Measurements from ENCODE around the gene KBTBD3. TPM values are rescaled to one million over a fixed set of nuclear protein-coding genes. Genes with fewer than 3 reads are reported as not detected.

Gene KBTBD3
- total and polyA plus RNA-seq, 2 of the 4 experiments (the other 2 are of a cell fraction) = 1.6 to 1.7 TPM

DNA sequence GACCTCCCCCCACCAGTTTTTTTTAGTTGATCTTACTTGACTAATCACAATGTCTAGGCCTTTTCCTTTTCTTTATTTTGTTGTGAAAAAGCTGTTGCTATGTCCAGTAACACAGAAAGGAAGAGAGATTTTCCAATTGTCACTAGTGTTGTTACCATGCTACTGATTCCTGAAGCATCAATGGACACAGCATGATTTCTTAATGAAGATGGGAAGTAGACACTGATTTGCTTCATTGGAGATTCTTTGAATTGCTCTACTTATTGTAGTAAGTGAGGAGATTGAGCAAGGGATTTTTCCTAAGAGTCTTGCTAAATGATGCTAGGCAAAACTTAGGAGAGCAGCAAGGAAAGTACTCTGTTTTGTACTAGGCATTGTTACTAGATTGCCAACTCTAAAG is 4.9 kb upstream of the KBTBD3 start:
- Histone ChIP-seq H2AK5ac (ENCODE audit: low read depth, low read length) (no peak overlapping the region), H3K27me3 (ENCODE audit: control insufficient read depth, insufficient read depth, low read length) (no peaks in the 10 kb centered on the region), H3K4me2 (ENCODE audit: low read depth, low read length) (no peak overlapping the region), H3K14ac (replicated peaks; ENCODE audit: low read depth, low read length) (no peak overlapping the region), H3K36me3 (ENCODE audit: control insufficient read depth, insufficient read depth, low read length) (peaks cover 16% of the 10 kb centered on the region), H3K23ac (ENCODE audit: low read depth, low read length) (no peak overlapping the region), H2BK15ac (ENCODE audit: low read depth, low read length) (no peak overlapping the region), H3K4ac (ENCODE audit: low read depth, low read length) (no peak overlapping the region), H2AK9ac (replicated peaks; ENCODE audit: low read depth, low read length, poor library complexity) (no peak overlapping the region), H2BK5ac (ENCODE audit: low read depth, low read length, poor library complexity, severe bottlenecking) (no peak overlapping the region), H4K91ac (ENCODE audit: insufficient read depth, low read depth, low read length) (no peak overlapping the region), H3K4me1 (ENCODE audit: control insufficient read depth, insufficient read depth, low read length) (peaks cover 3% of the 10 kb centered on the region), H3K4me3 (ENCODE audit: insufficient read depth, low read depth, low read length) (no peak overlapping the region), H2AFZ (replicated peaks; ENCODE audit: low read length, poor library complexity) (no peak overlapping the region), H3K9ac (ENCODE audit: low read depth, low read length) (no peak overlapping the region), H4K8ac (ENCODE audit: low read depth in 2 of 2, low read length in 2 of 2) (no peak overlapping the region), H3K9me1 (ENCODE audit: insufficient read depth, low read length) (no peaks in the 10 kb centered on the region), H3K79me1 (ENCODE audit: low read depth in 1 of 2, low read length in 2 of 2) (peaks cover 10 to 43% of the 10 kb centered on the region in 2 experiments), H4K20me1 (ENCODE audit: insufficient read depth, low read length) (peaks cover 3% of the 10 kb centered on the region; the same call in 1 of the 2 replicates), H4K5ac (ENCODE audit: low read depth, low read length) (no peak overlapping the region), H3K27ac (ENCODE audit: insufficient read depth, low read length) (no peak overlapping the region), H3K9me3 (ENCODE audit: control insufficient read depth, insufficient read depth, low read length) (no peaks in the 10 kb centered on the region), H2BK20ac (ENCODE audit: low read depth, low read length) (no peak overlapping the region), H2BK120ac (ENCODE audit: low read depth, low read length) (no peak overlapping the region), H3K18ac (ENCODE audit: low read depth, low read length) (no peak overlapping the region), H3K56ac (ENCODE audit: extremely low read depth, insufficient read depth, low read length) (no peak overlapping the region)
- ATAC-seq (ENCODE audit: low read depth) = no peak
- no peak for TF ChIP-seq MAZ (IDR thresholded peaks at IDR 0.05; ENCODE audit: borderline replicate concordance, low read depth, low read length)
- no peak for TF ChIP-seq BHLHE40 (IDR thresholded peaks at IDR 0.05; ENCODE audit: low read depth, low read length)
- TF ChIP-seq, protein P1, sequence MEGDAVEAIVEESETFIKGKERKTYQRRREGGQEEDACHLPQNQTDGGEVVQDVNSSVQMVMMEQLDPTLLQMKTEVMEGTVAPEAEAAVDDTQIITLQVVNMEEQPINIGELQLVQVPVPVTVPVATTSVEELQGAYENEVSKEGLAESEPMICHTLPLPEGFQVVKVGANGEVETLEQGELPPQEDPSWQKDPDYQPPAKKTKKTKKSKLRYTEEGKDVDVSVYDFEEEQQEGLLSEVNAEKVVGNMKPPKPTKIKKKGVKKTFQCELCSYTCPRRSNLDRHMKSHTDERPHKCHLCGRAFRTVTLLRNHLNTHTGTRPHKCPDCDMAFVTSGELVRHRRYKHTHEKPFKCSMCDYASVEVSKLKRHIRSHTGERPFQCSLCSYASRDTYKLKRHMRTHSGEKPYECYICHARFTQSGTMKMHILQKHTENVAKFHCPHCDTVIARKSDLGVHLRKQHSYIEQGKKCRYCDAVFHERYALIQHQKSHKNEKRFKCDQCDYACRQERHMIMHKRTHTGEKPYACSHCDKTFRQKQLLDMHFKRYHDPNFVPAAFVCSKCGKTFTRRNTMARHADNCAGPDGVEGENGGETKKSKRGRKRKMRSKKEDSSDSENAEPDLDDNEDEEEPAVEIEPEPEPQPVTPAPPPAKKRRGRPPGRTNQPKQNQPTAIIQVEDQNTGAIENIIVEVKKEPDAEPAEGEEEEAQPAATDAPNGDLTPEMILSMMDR (conservative IDR thresholded peaks at IDR 0.05; ENCODE audit: low read depth, low read length) = no peak
- no peak for TF ChIP-seq SMC3 (IDR thresholded peaks at IDR 0.05; ENCODE audit: low read depth, low read length)
- TF ChIP-seq CEBPB (IDR thresholded peaks at IDR 0.05; ENCODE audit: low read depth, low read length) = no peak
- no peak for TF ChIP-seq RCOR1 (IDR thresholded peaks at IDR 0.05; ENCODE audit: insufficient replicate concordance, low read length)
- no peak for TF ChIP-seq FOS (IDR thresholded peaks at IDR 0.05; ENCODE audit: low read depth, low read length)
- no peak for TF ChIP-seq RFX5 (IDR thresholded peaks at IDR 0.05; ENCODE audit: low read depth, low read length)
- TF ChIP-seq POLR2A (IDR thresholded peaks at IDR 0.05; ENCODE audit: low read depth, low read length) = no peak
- TF ChIP-seq NFE2L2 (IDR thresholded peaks at IDR 0.05; ENCODE audit: low read depth, low read length) = no peak
- no peak for TF ChIP-seq CHD1 (IDR thresholded peaks at IDR 0.05; ENCODE audit: low read depth, low read length)
- TF ChIP-seq, protein P2, sequence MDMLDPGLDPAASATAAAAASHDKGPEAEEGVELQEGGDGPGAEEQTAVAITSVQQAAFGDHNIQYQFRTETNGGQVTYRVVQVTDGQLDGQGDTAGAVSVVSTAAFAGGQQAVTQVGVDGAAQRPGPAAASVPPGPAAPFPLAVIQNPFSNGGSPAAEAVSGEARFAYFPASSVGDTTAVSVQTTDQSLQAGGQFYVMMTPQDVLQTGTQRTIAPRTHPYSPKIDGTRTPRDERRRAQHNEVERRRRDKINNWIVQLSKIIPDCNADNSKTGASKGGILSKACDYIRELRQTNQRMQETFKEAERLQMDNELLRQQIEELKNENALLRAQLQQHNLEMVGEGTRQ (IDR thresholded peaks at IDR 0.05; ENCODE audit: low read depth, low read length) = no peak
- no peak for TF ChIP-seq ELK1 (IDR thresholded peaks at IDR 0.05; ENCODE audit: borderline replicate concordance, low read depth, low read length)
- TF ChIP-seq MXI1 (IDR thresholded peaks at IDR 0.05; ENCODE audit: borderline replicate concordance, low read depth, low read length) = no peak
- no peak for TF ChIP-seq RAD21 (IDR thresholded peaks at IDR 0.05; ENCODE audit: low read length)
- TF ChIP-seq MAFK (IDR thresholded peaks at IDR 0.05; ENCODE audit: low read depth, low read length) = no peak
- ChIA-PET CTCF (interaction anchor here (1.7 kb wide), 1 partner anchor 9 kb away, joined by 4 read pairs; no protein-coding TSS in a partner anchor), POLR2A (ENCODE audit: unreplicated experiment) (no interaction called here)
- BruUV-seq (replicated peaks) = no TSS peak
- in situ Hi-C loops (cut with MboI; ENCODE audit: low sequenced_read_pairs) (no loop called here), intact Hi-C loops (cut with micrococcal nuclease) (loop anchor here (10.0 kb wide), 1 partner anchor 313 kb away; no protein-coding TSS in a partner anchor), dilution Hi-C loops (cut with HindIII; ENCODE audit: low sequenced_read_pairs, unreplicated experiment) (no loop called here)
- DNase-seq = no peak

All from IMR-90 (cell line).